Prostate gland (tissue), 2 donors: ENCODE measurements around the gene TBCC. TPM values are rescaled to one million over a fixed set of nuclear protein-coding genes. Genes with fewer than 3 reads are reported as not detected.

Source experiments
- DNase-seq: peaks from one replicate; pipeline ENCODE4 v3.0.0-alpha.2; 2019; ENCODE audit warnings: low spot score
- H3K27ac ChIP-seq, 2 donors: fragments of 200-600 bp; sonication (generic); 2 replicates each; pipeline ENCODE4 v1.5.1; 2017 to 2019
- H3K27me3 ChIP-seq: fragments of 200-600 bp; sonication (generic); replicated peaks from 2 replicates; pipeline ENCODE4 v1.5.1; 2019; ENCODE audit not compliant: insufficient read depth
- H3K36me3 ChIP-seq, 2 donors: fragments of 200-600 bp; sonication (generic); 1 replicate in 1 of 2; 2 replicates in 1 of 2; pipeline versions ENCODE4 v1.5.1 to v1.8.1; 2017 to 2019
- H3K4me1 ChIP-seq: fragments of 200-600 bp; sonication (generic); replicated peaks from 2 replicates; pipeline ENCODE4 v1.5.1; 2019
- H3K4me3 ChIP-seq, 2 donors: fragments of 200-600 bp; sonication (generic); 2 replicates each; pipeline ENCODE4 v1.5.1; 2017 to 2019
- H3K9me3 ChIP-seq: fragments of 200-600 bp; sonication (generic); 2 replicates; pipeline ENCODE4 v1.5.1; 2017
- CTCF ChIP-seq, 4 experiments: fragments of 200-600 bp in 2 of 4; fragments of 450-650 bp in 2 of 4; sonication (generic) in 2 of 4; IDR thresholded peaks; 1 replicate in 3 of 4; 2 replicates in 1 of 4; pipeline ENCODE4 v1.5.1; 2016 to 2019; ENCODE audit warnings: antibody characterized with exemption in 4 of 4, mild to moderate bottlenecking in 2 of 4, moderate library complexity in 2 of 4
- POLR2A ChIP-seq: fragments of 450-650 bp; IDR thresholded peaks from one replicate; pipeline ENCODE4 v1.6.1; 2016; ENCODE audit warnings: antibody characterized with exemption, mild to moderate bottlenecking
- POLR2AphosphoS5 ChIP-seq: sonication (generic); formaldehyde crosslinking; IDR thresholded peaks from one replicate; pipeline ENCODE4 v1.6.1; 2017; ENCODE audit warnings: antibody characterized with exemption
- WGBS: methylation state at CpG from one replicate; pipeline ENCODE4 v1.1.5; 2018; 5-methylcytosine and 5-hydroxymethylcytosine counted together
- intact Hi-C: fragments of 100-400 bp; cut with DNase I; formaldehyde crosslinking; loops from one replicate; pipeline ENCODE4 v1.14.2; 2022
- total RNA-seq, 2 donors: library from RNA; depleted of rRNA; stranded (reverse); fragments of >200 nt; gene quantifications; one replicate each; pipeline ENCODE4 v1.1.0, GENCODE V29; 2016

Gene TBCC
- total RNA-seq, 2 donors from 2014 or later = 43.4 to 59.8 TPM

- intact Hi-C loops = no loop called here
- 62% methylated on average over 3 of the region's 3 CpGs for WGBS
- Histone ChIP-seq H3K36me3 (no peaks in the 10 kb centered on the region), H3K9me3 (no peaks in the 10 kb centered on the region), H3K27ac (no peak overlapping the region), H3K27me3 (no peaks in the 10 kb centered on the region), H3K4me3 (no peak overlapping the region), H3K4me1 (no peaks in the 10 kb centered on the region)
- no peak for TF ChIP-seq POLR2AphosphoS5
- TF ChIP-seq CTCF (IDR thresholded peaks at IDR 0.05) = no peak
- TF ChIP-seq POLR2A = no peak
- DNase-seq = no peak
Observed at GRCh38 chr6:42762950-42763349, 17.0 kb upstream of the TBCC start.

- WGBS = 87% methylated on average over 3 of the region's 3 CpGs
- no peak for DNase-seq
- no peaks in the 10 kb centered on the region for H3K9me3 ChIP-seq
- H3K36me3 ChIP-seq = no peaks in the 10 kb centered on the region
- H3K4me1 ChIP-seq = peaks cover 5% of the 10 kb centered on the region
- no peak overlapping the region for H3K27ac ChIP-seq
- H3K4me3 ChIP-seq = no peak overlapping the region
- intact Hi-C loops = no loop called here
- H3K27me3 ChIP-seq = no peaks in the 10 kb centered on the region
- no peak for TF ChIP-seq POLR2A
- no peak for TF ChIP-seq POLR2AphosphoS5
- no peak for TF ChIP-seq CTCF (IDR thresholded peaks at IDR 0.05)
Observed at GRCh38 chr6:42762426-42762859, 16.5 kb upstream of the TBCC start.

GRCh38 chr6:42761287-42762067 lies 15.6 kb upstream of the TBCC start:
- Histone ChIP-seq H3K4me1 (peaks cover 5% of the 10 kb centered on the region), H3K27me3 (no peaks in the 10 kb centered on the region), H3K9me3 (no peaks in the 10 kb centered on the region), H3K27ac (no peak overlapping the region), H3K36me3 (no peaks in the 10 kb centered on the region), H3K4me3 (no peak overlapping the region)
- TF ChIP-seq POLR2A (no peak), POLR2AphosphoS5 (no peak), CTCF (IDR thresholded peaks at IDR 0.05) (no peak)
- WGBS = 90% methylated on average over 8 of the region's 8 CpGs
- intact Hi-C loops = no loop called here
- no peak for DNase-seq

GRCh38 chr6:42758756-42759430 lies 13.0 kb upstream of the TBCC start:
- no peaks in the 10 kb centered on the region for H3K27me3 ChIP-seq
- no peaks in the 10 kb centered on the region for H3K9me3 ChIP-seq
- intact Hi-C loops = no loop called here
- peaks cover 5% of the 10 kb centered on the region for H3K4me1 ChIP-seq
- H3K36me3 ChIP-seq = no peaks in the 10 kb centered on the region
- TF ChIP-seq POLR2A (no peak), POLR2AphosphoS5 (no peak), CTCF (IDR thresholded peaks at IDR 0.05) (no peak)
- no peak overlapping the region for H3K27ac ChIP-seq
- WGBS = 92% methylated on average over 3 of the region's 3 CpGs
- DNase-seq = no peak
- H3K4me3 ChIP-seq = no peak overlapping the region

- Histone ChIP-seq H3K36me3 (no peaks in the 10 kb centered on the region), H3K4me3 (no peak overlapping the region), H3K27me3 (no peaks in the 10 kb centered on the region), H3K4me1 (peaks cover 5% of the 10 kb centered on the region), H3K27ac (no peak overlapping the region), H3K9me3 (no peaks in the 10 kb centered on the region)
- 93% methylated on average over 7 of the region's 7 CpGs for WGBS
- TF ChIP-seq CTCF (IDR thresholded peaks at IDR 0.05) (no peak), POLR2AphosphoS5 (no peak), POLR2A (no peak)
- intact Hi-C loops = no loop called here
- no peak for DNase-seq
Observed at GRCh38 chr6:42756722-42757121, 10.8 kb upstream of the TBCC start.
